Inflammatory macrophage (primary cell): ENCODE data around the gene SELENOO.
"Not testable (repeated sequence)": the region's sequence is repeated elsewhere in the genome, so short reads cannot be mapped to it uniquely, and the experiment has no call there.

ENCODE experiments used
- DNase-seq, 2 donors: peaks; one replicate each; pipeline ENCODE4 v3.0.0-alpha.2; 2020 to 2022

The SELENOO gene

GRCh38 chr22:50201191-50202129 lies 649 bp downstream of the SELENOO start:
- DNase-seq = peak in 1 of 2 donors; percentile 34

GRCh38 chr22:50202130-50202666 lies 1.4 kb downstream of the SELENOO start:
- DNase-seq = no peak

GRCh38 chr22:50203288-50203687 lies 2.5 kb downstream of the SELENOO start:
- no peak for DNase-seq

DNA sequence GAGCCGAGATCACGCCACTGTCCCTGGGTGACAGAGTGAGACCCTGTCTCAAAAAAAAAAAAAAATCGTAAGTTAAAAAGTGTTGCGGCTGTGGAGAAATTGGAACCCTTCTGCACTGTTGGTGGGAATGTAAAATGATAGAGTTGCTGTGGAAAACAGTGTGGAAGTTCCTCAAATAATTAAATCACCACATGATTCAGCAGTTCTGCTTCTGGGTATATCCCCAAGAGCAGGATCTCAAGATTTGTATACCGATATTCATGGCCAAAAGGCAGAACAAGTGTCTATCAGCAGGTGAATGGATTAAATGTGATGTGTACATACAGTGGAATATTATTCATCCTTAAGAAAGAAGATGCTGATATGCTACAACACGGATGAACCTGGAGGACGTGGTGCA lies 3.8 kb downstream of the SELENOO start:
- peak; percentile 37 to 49 for DNase-seq

GRCh38 chr22:50204998-50205397 lies 4.2 kb downstream of the SELENOO start:
- not testable (repeated sequence) for DNase-seq

DNA sequence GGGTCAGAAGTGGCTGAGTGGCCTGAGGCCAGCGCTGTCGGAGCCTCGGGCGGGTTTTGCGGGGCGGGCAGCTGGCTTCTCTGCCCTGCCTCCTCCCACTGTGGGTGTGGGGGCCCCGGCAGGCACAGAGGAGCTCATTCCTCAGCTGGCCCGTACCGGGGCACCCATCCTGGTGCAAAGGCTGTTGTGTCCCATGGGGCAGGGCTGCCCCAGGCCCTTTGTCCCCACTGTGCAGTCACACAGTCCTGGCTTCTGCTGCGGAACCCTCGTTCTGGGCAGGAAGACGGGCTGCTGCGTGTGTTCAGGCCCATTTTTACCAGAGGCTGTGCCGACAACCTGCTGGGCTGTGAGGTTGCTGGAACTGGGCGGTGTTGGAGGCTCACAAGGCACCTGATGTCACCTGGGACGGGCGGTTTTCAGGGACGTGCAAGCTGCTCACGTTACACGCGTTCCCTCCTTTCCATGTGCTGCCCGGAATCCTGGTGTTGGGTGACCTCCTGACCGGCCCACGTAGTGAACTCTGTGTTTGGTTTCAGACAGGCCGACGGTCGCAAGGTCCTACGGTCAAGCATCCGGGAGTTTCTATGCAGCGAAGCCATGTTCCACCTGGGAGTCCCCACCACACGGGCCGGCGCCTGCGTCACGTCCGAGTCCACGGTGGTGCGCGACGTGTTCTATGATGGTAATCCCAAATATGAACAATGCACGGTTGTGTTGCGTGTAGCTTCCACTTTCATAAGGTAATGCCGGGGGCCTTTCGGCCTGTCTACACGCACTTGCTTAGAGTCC lies 5.2 kb downstream of the SELENOO start:
- DNase-seq = no peak

DNA sequence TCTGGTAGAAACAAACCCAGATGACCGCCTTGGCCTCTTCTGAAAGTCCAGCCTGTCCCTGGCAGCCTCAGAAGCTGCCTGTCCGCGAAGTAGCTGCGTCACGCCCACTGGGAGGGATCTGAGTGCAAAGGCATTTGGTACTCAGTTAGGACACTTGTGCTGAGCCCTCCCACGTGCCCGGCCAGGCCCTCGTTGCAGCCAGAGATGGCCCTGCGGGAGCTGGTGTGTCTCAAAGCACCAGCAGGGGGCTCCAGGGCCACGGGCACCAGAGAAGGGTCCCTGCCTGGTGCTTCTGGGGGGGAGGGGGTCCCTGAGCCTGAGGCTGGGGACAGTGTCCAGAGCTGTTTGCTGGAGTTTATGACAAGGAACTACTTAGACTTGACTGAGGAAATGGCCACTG lies 5.8 kb downstream of the SELENOO start:
- peak; percentile 61 to 75 for DNase-seq

GRCh38 chr22:50207383-50208140 lies 6.8 kb downstream of the SELENOO start:
- peak in 1 of 2 donors; percentile 33 for DNase-seq

GRCh38 chr22:50208430-50208938 lies 7.7 kb downstream of the SELENOO start:
- no peak for DNase-seq

- DNase-seq = no peak
Measured at GRCh38 chr22:50208939-50209892, 8.4 kb downstream of the SELENOO start.

- DNase-seq = peak; percentile 57 to 76
Measured at GRCh38 chr22:50209893-50210292, 9.1 kb downstream of the SELENOO start.

- DNase-seq = no peak
Measured at GRCh38 chr22:50210378-50211139, 9.7 kb downstream of the SELENOO start.

- no peak for DNase-seq
Measured at GRCh38 chr22:50211147-50211546, 10.3 kb downstream of the SELENOO start.

GRCh38 chr22:50213263-50213662 lies 12.5 kb downstream of the SELENOO start:
- no peak for DNase-seq

- no peak for DNase-seq
Measured at GRCh38 chr22:50215297-50216054, 14.7 kb downstream of the SELENOO start.

DNA sequence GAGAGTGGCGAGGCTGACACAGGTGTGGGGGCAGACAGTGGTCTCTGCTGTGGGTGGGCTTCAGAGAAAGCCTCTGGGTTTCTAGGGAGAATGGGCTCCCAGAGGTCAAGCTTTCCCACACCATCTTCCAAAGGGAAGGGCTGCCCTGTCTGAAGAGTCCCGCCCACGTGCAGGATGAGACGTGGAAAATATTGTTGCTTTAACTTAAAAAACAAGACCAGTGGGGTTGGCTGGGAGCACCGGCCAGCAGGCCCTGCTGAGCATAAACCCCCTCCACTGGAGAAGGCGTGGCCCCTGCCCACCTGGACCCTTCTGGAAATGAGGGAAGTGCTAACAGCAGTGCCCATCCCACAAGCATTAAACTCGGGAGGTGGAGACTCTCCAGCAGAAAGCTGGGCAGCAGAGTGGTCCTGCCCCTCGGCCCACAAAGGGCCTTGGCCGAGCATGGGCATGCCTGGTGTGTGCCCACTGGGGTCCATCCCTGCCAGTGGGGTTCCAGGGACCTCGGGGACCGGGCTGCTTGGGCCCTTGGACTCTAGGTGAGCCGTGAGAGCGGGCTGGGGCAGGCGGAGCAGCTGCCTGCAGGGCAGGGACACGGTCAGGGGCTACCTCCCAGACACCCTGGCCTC lies 15.4 kb downstream of the SELENOO start:
- DNase-seq = no peak

- DNase-seq = no peak
Measured at GRCh38 chr22:50216684-50217520, 16.1 kb downstream of the SELENOO start.

DNA sequence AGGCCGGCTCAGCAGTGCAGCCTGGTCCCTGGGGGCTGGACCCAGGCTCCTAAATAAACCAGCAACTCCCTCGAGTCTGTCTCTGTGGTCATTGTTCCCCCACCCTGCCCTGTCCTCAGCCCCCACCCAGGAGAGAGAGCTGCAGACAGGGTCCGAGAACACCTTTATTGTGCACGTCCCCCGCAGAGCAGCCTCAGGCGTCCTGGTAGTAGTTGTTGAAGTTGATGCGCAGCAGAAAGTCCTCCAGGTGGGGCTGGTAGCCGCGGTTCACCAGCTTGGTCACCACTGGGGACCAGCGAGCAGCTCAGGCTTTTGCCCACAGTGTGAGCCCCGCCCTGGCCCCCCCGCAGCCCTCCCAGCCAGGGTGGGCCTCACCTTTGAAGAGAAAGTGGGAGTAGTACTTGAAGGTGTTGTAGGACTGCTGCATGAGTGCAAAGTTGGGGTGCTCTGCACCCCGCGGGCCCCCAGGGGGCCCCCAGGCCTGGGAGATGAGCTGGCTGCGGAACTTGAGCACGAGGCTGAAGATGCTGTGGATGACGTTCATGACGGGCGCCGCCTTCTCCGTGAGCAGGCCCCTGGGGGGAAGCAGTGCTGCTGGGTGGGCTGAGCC lies 16.8 kb downstream of the SELENOO start:
- DNase-seq = no peak
